ENCODE results near the gene ARHGAP12.

Gene ARHGAP12

DNA sequence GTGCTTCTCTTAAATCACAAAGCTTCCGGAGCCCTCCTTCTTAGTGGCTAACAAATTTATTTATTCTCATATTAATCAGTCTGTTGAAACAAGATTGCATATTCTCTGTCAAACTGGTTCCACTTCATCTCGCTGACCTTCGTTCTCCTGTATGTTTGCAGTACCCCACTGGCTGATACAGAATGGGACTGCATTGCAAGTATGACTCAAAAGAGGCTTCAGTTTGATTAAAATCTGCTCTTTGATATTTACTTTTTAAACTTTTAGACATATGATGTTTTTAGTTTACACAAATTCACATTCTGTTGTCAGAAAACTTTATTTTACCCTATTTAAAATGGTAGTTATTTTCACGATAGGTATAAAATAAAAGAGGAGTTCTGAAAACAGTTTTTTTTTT lies 14.3 kb upstream of the ARHGAP12 start:
- ATAC-seq (ENCODE audit: insufficient read depth, low read depth) (no peak), DNase-seq (no peak)
- Histone ChIP-seq H3K27me3 (ENCODE audit: insufficient read depth, low read length, poor library complexity) (no peaks in the 10 kb centered on the region), H3K9ac (ENCODE audit: low read depth, low read length) (no peak overlapping the region), H3K4me2 (ENCODE audit: insufficient read depth, low read length) (no peak overlapping the region), H2AFZ (ENCODE audit: low read depth, low read length) (no peak overlapping the region), H3K9me3 (ENCODE audit: insufficient read depth, low read length, severe bottlenecking) (no peaks in the 10 kb centered on the region), H3K36me3 (ENCODE audit: insufficient read depth, low read length) (no peaks in the 10 kb centered on the region), H3K4me1 (ENCODE audit: insufficient read depth, low read length) (no peaks in the 10 kb centered on the region), H3K4me3 (ENCODE audit: low read depth in 1 of 2, low read length in 2 of 2) (no peak overlapping the region), H4K20me1 (ENCODE audit: insufficient read depth, low read length) (no peaks in the 10 kb centered on the region), H3K27ac (ENCODE audit: low read length) (no peak overlapping the region), H3K79me2 (ENCODE audit: insufficient read depth, low read length) (no peaks in the 10 kb centered on the region)
- no peak for TF ChIP-seq EZH2 (IDR thresholded peaks at IDR 0.05; ENCODE audit: borderline replicate concordance, low read depth, low read length, severe bottlenecking)
- TF ChIP-seq, protein P1, sequence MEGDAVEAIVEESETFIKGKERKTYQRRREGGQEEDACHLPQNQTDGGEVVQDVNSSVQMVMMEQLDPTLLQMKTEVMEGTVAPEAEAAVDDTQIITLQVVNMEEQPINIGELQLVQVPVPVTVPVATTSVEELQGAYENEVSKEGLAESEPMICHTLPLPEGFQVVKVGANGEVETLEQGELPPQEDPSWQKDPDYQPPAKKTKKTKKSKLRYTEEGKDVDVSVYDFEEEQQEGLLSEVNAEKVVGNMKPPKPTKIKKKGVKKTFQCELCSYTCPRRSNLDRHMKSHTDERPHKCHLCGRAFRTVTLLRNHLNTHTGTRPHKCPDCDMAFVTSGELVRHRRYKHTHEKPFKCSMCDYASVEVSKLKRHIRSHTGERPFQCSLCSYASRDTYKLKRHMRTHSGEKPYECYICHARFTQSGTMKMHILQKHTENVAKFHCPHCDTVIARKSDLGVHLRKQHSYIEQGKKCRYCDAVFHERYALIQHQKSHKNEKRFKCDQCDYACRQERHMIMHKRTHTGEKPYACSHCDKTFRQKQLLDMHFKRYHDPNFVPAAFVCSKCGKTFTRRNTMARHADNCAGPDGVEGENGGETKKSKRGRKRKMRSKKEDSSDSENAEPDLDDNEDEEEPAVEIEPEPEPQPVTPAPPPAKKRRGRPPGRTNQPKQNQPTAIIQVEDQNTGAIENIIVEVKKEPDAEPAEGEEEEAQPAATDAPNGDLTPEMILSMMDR (IDR thresholded peaks at IDR 0.05; ENCODE audit: borderline replicate concordance, extremely low read depth, low read length, poor library complexity, severe bottlenecking) = no peak

DNA sequence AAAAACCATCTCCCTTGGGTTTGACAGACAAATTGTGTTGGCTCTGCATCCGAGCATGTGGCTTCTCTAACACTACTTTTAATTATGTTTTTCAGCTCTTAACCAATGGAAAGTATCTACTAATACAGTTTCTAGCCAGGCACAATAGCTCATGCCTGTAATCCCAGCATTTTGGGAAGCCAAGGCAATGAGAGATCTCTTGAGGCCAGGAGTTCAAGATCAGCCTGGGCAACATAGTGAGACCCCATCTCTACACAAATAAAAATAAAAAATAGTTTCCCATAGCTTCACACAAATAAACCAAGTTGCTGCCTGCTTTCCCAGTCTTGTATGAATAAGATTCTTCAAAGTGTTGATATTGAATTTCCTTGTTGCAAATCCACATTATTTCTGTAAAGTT lies 13.8 kb upstream of the ARHGAP12 start:
- Histone ChIP-seq H3K4me1 (ENCODE audit: insufficient read depth, low read length) (no peaks in the 10 kb centered on the region), H3K27me3 (ENCODE audit: insufficient read depth, low read length, poor library complexity) (no peaks in the 10 kb centered on the region), H3K9me3 (ENCODE audit: insufficient read depth, low read length, severe bottlenecking) (no peaks in the 10 kb centered on the region), H2AFZ (ENCODE audit: low read depth, low read length) (no peak overlapping the region), H3K27ac (ENCODE audit: low read length) (no peak overlapping the region), H3K79me2 (ENCODE audit: insufficient read depth, low read length) (no peaks in the 10 kb centered on the region), H3K36me3 (ENCODE audit: insufficient read depth, low read length) (no peaks in the 10 kb centered on the region), H3K4me3 (ENCODE audit: low read depth in 1 of 2, low read length in 2 of 2) (no peak overlapping the region), H3K4me2 (ENCODE audit: insufficient read depth, low read length) (no peak overlapping the region), H3K9ac (ENCODE audit: low read depth, low read length) (no peak overlapping the region), H4K20me1 (ENCODE audit: insufficient read depth, low read length) (no peaks in the 10 kb centered on the region)
- DNase-seq (no peak), ATAC-seq (ENCODE audit: insufficient read depth, low read depth) (no peak)
- no peak for TF ChIP-seq EZH2 (IDR thresholded peaks at IDR 0.05; ENCODE audit: borderline replicate concordance, low read depth, low read length, severe bottlenecking)
- TF ChIP-seq, protein P1 (IDR thresholded peaks at IDR 0.05; ENCODE audit: borderline replicate concordance, extremely low read depth, low read length, poor library complexity, severe bottlenecking) = no peak

DNA sequence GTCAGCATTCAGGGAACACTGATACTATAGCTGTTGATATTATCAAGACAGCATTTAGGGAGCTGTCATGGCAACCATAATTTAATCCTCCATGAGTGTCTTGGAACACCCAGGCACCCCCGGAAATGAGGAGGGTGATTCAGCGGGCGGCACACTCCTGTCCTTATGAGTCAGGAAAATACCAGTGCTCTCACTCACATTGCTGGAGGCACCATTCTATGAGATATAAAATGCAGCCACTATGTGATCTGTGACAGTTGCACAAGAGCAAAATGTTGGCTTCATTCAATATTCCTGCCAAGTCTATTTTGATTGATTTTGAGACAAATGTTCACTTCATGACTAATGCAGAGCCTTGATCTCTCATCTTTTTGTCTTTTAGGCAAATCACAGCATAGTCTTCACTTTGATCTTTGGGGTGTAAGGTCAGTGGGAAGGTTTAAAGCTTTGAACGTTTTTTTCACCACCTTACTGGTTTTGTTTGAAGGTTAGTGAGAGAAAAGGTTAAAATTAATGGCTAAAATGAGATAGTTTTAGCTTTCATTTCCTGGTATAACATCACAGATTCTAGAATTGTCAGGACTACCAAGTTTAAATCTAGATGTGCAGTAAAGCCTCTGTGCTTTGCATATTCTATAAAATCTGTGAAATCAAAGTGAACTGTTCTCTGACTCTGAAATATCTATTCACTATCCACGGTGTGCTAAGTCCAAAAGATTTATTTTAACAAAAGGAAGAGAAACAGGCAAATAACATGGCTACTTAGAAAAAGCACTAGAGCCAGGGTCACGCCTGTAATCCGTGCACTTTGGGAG lies 12.4 kb upstream of the ARHGAP12 start:
- H3K27ac ChIP-seq (ENCODE audit: low read length) = no peak overlapping the region
- no peaks in the 10 kb centered on the region for H3K4me1 ChIP-seq (ENCODE audit: insufficient read depth, low read length)
- TF ChIP-seq, protein P1 (IDR thresholded peaks at IDR 0.05; ENCODE audit: borderline replicate concordance, extremely low read depth, low read length, poor library complexity, severe bottlenecking) = no peak
- TF ChIP-seq EZH2 (IDR thresholded peaks at IDR 0.05; ENCODE audit: borderline replicate concordance, low read depth, low read length, severe bottlenecking) = no peak
- no peak overlapping the region for H2AFZ ChIP-seq (ENCODE audit: low read depth, low read length)
- H3K9me3 ChIP-seq (ENCODE audit: insufficient read depth, low read length, severe bottlenecking) = no peaks in the 10 kb centered on the region
- no peak for DNase-seq
- ATAC-seq (ENCODE audit: insufficient read depth, low read depth) = no peak
- H3K79me2 ChIP-seq (ENCODE audit: insufficient read depth, low read length) = no peaks in the 10 kb centered on the region
- no peak overlapping the region for H3K9ac ChIP-seq (ENCODE audit: low read depth, low read length)
- H3K4me2 ChIP-seq (ENCODE audit: insufficient read depth, low read length) = no peak overlapping the region
- H4K20me1 ChIP-seq (ENCODE audit: insufficient read depth, low read length) = no peaks in the 10 kb centered on the region
- H3K4me3 ChIP-seq (ENCODE audit: low read depth in 1 of 2, low read length in 2 of 2) = no peak overlapping the region
- no peaks in the 10 kb centered on the region for H3K27me3 ChIP-seq (ENCODE audit: insufficient read depth, low read length, poor library complexity)
- no peaks in the 10 kb centered on the region for H3K36me3 ChIP-seq (ENCODE audit: insufficient read depth, low read length)

Data from DND-41 (cell line).